Upper lobe of left lung (tissue), 6 donors: ENCODE data around the gene TNFRSF14. TPM values are rescaled to one million over a fixed set of nuclear protein-coding genes. Genes with fewer than 3 reads are reported as not detected.

Experiments used
- ATAC-seq, 2 donors: fragments of 200-7000 bp; cut with Tn5 transposase; one replicate each; pipeline ENCODE4 v1.9.1; 2022; ENCODE audit warnings: mild to moderate bottlenecking in 2 of 2, moderate library complexity in 2 of 2; ENCODE audit not compliant: low FRiP score in 2 of 2
- DNase-seq, 2 donors: peaks; one replicate each; pipeline ENCODE4 v3.0.0-alpha.2; 2019 to 2020
- H3K27ac ChIP-seq, 4 donors: fragments of 200-600 bp; sonication (generic); one replicate each; pipeline ENCODE4 v1.5.1; 2016 to 2019
- H3K27me3 ChIP-seq, 4 donors: fragments of 200-600 bp; sonication (generic); one replicate each; pipeline ENCODE4 v1.5.1; 2017 to 2019
- H3K36me3 ChIP-seq, 4 donors: fragments of 200-600 bp; sonication (generic); one replicate each; pipeline ENCODE4 v1.5.1; 2016 to 2019
- H3K4me1 ChIP-seq, 4 donors: fragments of 200-600 bp; sonication (generic); one replicate each; pipeline ENCODE4 v1.5.1; 2018 to 2019
- H3K4me3 ChIP-seq, 4 donors: fragments of 200-600 bp; sonication (generic); one replicate each; pipeline ENCODE4 v1.5.1; 2017 to 2019; ENCODE audit warnings: mild to moderate bottlenecking in 2 of 4, moderate library complexity in 1 of 4
- H3K9me3 ChIP-seq, 4 donors: fragments of 200-600 bp; sonication (generic); one replicate each; pipeline ENCODE4 v1.5.1; 2018 to 2019
- EP300 ChIP-seq, 4 donors: sonication (generic); formaldehyde crosslinking; IDR thresholded peaks; one replicate each; pipeline ENCODE4 v1.5.1; 2017; ENCODE audit warnings: antibody characterized with exemption in 4 of 4, control low read depth in 2 of 4
- POLR2A ChIP-seq, 4 donors: fragments of 450-650 bp; IDR thresholded peaks; one replicate each; pipeline ENCODE4 v1.5.1; 2016 to 2017; ENCODE audit warnings: antibody characterized with exemption in 4 of 4, mild to moderate bottlenecking in 2 of 4
- POLR2AphosphoS5 ChIP-seq, 2 donors: sonication (generic); formaldehyde crosslinking; IDR thresholded peaks; one replicate each; pipeline ENCODE4 v1.5.1; 2017; ENCODE audit warnings: antibody characterized with exemption in 2 of 2
- WGBS, 2 donors: methylation state at CpG; one replicate each; pipeline ENCODE4 v1.1.5; 2017 to 2018; 5-methylcytosine and 5-hydroxymethylcytosine counted together
- total RNA-seq, 6 donors: library from RNA; depleted of rRNA in 4 of 6; stranded (reverse); fragments of >200 nt in 4 of 6; gene quantifications; one replicate each; pipeline versions ENCODE4 v1.1.0 to v1.2.1, GENCODE V29; 2016 to 2021
- TF ChIP-seq, protein P1 (sequence below), 6 experiments: fragments of 450-650 bp in 4 of 6; fragments of 200-600 bp in 2 of 6; sonication (generic) in 2 of 6; IDR thresholded peaks; one replicate each; pipeline ENCODE4 v1.5.1; 2016 to 2019; ENCODE audit warnings: antibody characterized with exemption in 6 of 6
- donor health status: DM: no; HTN: no; CAD: no; lungs with moderate emphysema.
- donor health status: DM: no; HTN: yes; CAD: no; lungs with severe emphysema.

The TNFRSF14 gene
- total RNA-seq, 6 donors from 2014 or later: 61.1 to 641 (median 147) TPM

DNA sequence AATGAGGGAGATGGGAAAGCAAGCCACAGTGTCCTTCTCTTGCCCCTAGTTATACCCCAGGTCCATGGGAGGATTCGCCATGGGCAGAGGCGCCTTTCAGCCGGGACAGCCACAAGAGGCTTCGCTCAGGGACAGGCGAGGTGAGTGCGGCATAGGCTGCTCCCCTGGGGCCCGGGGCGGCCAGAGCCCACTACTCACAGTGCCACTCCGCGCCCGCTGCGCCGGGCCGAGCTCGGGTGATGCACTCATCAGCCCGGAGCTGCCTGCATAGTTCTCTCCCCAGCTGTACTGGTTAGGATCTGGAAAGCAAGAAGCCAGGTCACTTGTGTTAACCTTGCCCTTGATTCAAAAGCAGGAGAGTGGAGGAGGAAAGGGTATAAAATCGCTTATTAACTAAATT is 38.2 kb upstream of the TNFRSF14 start:
- no peaks in the 10 kb centered on the region for H3K9me3 ChIP-seq
- 93 to 96% methylated on average over 7 to 17 of the region's 17 CpGs for WGBS, 2 donors
- DNase-seq: peak in 1 of 2 donors; percentile 78
- no peak overlapping the region for H3K4me3 ChIP-seq
- no peak for ATAC-seq
- H3K4me1 ChIP-seq: peaks cover 2 to 4% (median 2%) of the 10 kb centered on the region in 4 donors
- H3K27me3 ChIP-seq: no peaks in the 10 kb centered on the region
- TF ChIP-seq EP300 (IDR thresholded peaks at IDR 0.05): no peak
- TF ChIP-seq POLR2A (IDR thresholded peaks at IDR 0.05): no peak
- TF ChIP-seq, protein P1, sequence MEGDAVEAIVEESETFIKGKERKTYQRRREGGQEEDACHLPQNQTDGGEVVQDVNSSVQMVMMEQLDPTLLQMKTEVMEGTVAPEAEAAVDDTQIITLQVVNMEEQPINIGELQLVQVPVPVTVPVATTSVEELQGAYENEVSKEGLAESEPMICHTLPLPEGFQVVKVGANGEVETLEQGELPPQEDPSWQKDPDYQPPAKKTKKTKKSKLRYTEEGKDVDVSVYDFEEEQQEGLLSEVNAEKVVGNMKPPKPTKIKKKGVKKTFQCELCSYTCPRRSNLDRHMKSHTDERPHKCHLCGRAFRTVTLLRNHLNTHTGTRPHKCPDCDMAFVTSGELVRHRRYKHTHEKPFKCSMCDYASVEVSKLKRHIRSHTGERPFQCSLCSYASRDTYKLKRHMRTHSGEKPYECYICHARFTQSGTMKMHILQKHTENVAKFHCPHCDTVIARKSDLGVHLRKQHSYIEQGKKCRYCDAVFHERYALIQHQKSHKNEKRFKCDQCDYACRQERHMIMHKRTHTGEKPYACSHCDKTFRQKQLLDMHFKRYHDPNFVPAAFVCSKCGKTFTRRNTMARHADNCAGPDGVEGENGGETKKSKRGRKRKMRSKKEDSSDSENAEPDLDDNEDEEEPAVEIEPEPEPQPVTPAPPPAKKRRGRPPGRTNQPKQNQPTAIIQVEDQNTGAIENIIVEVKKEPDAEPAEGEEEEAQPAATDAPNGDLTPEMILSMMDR (IDR thresholded peaks at IDR 0.05): no peak
- no peak for TF ChIP-seq POLR2AphosphoS5 (IDR thresholded peaks at IDR 0.05)
- peaks cover 51 to 88% (median 86%) of the 10 kb centered on the region in 4 donors for H3K36me3 ChIP-seq
- H3K27ac ChIP-seq: no peak overlapping the region

DNA sequence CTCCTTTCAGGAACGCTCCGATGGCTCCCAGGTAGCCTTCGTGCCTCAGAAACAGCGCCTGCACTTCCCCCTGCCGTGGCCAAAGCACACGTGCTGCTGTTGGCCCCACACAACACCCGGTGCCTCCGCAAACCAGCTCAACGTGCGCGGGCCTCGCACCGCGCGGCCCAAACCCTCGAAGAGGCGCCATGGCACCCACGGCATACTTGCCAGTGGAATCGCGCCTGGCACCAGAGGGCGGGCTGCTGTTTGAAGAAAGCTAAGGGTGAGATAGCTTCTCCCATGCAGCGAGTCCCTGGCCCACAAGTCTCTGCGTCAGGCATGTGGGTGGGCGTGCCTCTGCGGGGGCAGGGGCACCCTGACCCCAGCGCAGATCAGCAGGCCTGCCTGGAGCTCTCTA is 37.6 kb upstream of the TNFRSF14 start:
- Histone ChIP-seq H3K4me3 (no peak overlapping the region), H3K4me1 (peaks cover 5 to 9% (median 6%) of the 10 kb centered on the region in 4 donors), H3K27me3 (no peaks in the 10 kb centered on the region), H3K9me3 (no peaks in the 10 kb centered on the region), H3K36me3 (peaks cover 49 to 83% (median 80%) of the 10 kb centered on the region in 4 donors), H3K27ac (no peak overlapping the region)
- WGBS, 2 donors: 97% methylated on average over 21 to 26 of the region's 26 CpGs
- DNase-seq (peak in 1 of 2 donors; percentile 71), ATAC-seq (no peak)
- TF ChIP-seq EP300 (IDR thresholded peaks at IDR 0.05) (no peak), POLR2AphosphoS5 (IDR thresholded peaks at IDR 0.05) (no peak), POLR2A (IDR thresholded peaks at IDR 0.05) (no peak)
- TF ChIP-seq, protein P1 (IDR thresholded peaks at IDR 0.05): no peak

DNA sequence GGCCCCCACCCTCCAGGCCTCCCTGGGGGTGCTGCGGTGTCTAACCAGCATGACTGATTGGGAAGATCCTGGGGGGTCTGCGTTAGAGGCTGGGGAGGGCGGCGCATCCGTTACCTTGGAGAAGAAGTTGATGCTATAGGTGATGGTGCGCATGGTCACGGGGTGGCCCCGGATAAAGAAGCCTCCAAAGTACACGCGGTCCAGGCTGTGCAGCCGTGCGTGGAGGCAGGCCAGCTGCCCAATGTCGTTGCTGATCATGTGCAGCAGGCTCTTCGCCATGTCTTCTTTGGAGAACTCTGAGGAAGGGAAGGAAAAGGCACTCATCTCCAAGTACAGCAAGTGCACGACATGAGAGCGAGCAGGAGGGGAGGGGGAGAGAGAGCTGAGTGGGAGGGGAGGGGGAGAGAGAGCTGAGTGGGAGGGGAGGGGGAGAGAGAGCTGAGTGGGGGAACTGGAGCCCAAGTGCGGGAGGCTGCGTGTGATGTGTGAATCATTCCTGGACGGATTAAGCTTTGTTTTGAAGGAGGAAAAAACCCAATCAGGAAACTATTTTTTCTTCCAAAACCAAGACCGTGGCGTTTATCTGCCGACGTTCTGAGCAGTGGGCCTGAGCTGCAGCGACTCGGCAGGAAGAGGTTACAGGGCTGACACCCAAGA is 37.0 kb upstream of the TNFRSF14 start:
- TF ChIP-seq POLR2AphosphoS5 (IDR thresholded peaks at IDR 0.05): no peak
- TF ChIP-seq, protein P1 (IDR thresholded peaks at IDR 0.05): no peak
- TF ChIP-seq POLR2A (IDR thresholded peaks at IDR 0.05): no peak
- no peak for TF ChIP-seq EP300 (IDR thresholded peaks at IDR 0.05)
- no peaks in the 10 kb centered on the region for H3K9me3 ChIP-seq
- DNase-seq: peak in 1 of 2 donors; percentile 48
- no peak overlapping the region for H3K4me3 ChIP-seq
- no peak for ATAC-seq
- peaks cover 11 to 16% (median 13%) of the 10 kb centered on the region in 4 donors for H3K4me1 ChIP-seq
- no peaks in the 10 kb centered on the region for H3K27me3 ChIP-seq
- H3K36me3 ChIP-seq: peaks cover 42 to 76% (median 74%) of the 10 kb centered on the region in 4 donors
- WGBS, 2 donors: 91 to 94% methylated on average over 25 of the region's 25 CpGs
- H3K27ac ChIP-seq: no peak overlapping the region

DNA sequence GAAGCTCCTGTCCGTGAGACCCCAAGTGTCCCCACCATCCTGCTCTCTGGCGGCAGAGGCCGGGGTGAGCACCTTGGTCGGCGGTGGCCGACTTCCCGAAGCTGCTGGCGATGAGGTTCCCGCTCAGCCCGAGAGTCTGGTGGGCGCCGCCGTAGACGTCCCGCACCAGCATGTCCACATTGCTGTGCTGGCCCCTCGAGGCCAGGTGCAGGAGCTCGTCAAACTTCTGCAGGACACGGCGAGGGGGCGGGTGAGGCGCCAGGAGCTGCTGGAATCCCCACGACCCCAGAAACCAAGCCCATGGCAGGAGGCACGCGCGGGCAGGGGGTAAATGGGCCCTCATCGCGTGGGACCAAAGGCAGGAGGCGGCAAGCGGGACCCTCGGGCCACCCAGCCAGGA is 36.4 kb upstream of the TNFRSF14 start:
- no peak overlapping the region for H3K27ac ChIP-seq
- peaks cover 17 to 21% (median 18%) of the 10 kb centered on the region in 4 donors for H3K4me1 ChIP-seq
- no peaks in the 10 kb centered on the region for H3K27me3 ChIP-seq
- DNase-seq (peak in 1 of 2 donors; percentile 83), ATAC-seq (no peak)
- peaks cover 42 to 71% (median 69%) of the 10 kb centered on the region in 4 donors for H3K36me3 ChIP-seq
- 92 to 99% methylated on average over 15 to 19 of the region's 30 CpGs for WGBS, 2 donors
- H3K4me3 ChIP-seq: no peak overlapping the region
- no peaks in the 10 kb centered on the region for H3K9me3 ChIP-seq
- TF ChIP-seq POLR2AphosphoS5 (IDR thresholded peaks at IDR 0.05) (no peak), POLR2A (IDR thresholded peaks at IDR 0.05) (no peak)
- TF ChIP-seq, protein P1 (IDR thresholded peaks at IDR 0.05): no peak

DNA sequence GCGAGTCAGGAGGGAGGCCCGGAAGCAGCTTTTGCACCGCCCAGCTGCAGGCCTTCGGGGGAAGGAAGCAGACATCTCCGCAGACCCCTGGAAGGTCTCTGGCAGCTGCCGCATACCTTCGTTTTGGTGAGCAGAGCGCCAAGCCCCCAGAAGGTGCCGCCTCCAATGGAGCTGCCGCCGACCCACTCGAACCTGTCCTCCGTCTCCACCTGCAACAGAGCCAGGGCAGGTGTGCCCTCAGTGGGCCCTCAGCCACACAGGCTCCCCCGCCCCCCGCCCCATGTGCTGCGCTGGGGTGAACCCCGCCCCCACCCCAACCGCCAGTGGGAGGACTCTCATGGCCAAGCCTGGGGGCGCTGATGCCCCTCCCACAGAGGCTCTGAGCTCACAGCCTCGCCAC is 36.0 kb upstream of the TNFRSF14 start:
- Histone ChIP-seq H3K9me3 (no peaks in the 10 kb centered on the region), H3K4me3 (no peak overlapping the region), H3K27ac (no peak overlapping the region), H3K4me1 (peaks cover 22 to 26% (median 23%) of the 10 kb centered on the region in 4 donors), H3K36me3 (peaks cover 42 to 66% (median 64%) of the 10 kb centered on the region in 4 donors), H3K27me3 (no peaks in the 10 kb centered on the region)
- ATAC-seq (no peak), DNase-seq (peak in 1 of 2 donors; percentile 68)
- 94 to 100% methylated on average over 1 to 18 of the region's 20 CpGs for WGBS, 2 donors
- no peak for TF ChIP-seq POLR2AphosphoS5 (IDR thresholded peaks at IDR 0.05)
- no peak for TF ChIP-seq POLR2A (IDR thresholded peaks at IDR 0.05)
- TF ChIP-seq, protein P1 (IDR thresholded peaks at IDR 0.05): no peak
- no peak for TF ChIP-seq EP300 (IDR thresholded peaks at IDR 0.05)
